ENCODE data around the gene PRKAR1B. TPM values are rescaled to one million over a fixed set of nuclear protein-coding genes. Genes with fewer than 3 reads are reported as not detected.

Gene PRKAR1B
- total RNA-seq, 1 donor from 2014 or later = 11.8 TPM

- peak overlapping the region; percentile 25 for H3K9ac ChIP-seq
- H3K27me3 ChIP-seq = no peaks in the 10 kb centered on the region
- peak; percentile 30 for DNase-seq (ENCODE audit: low spot score)
- H2AFZ ChIP-seq (replicated peaks) = no peak overlapping the region
- Mint-ChIP-seq H3K27ac (no peak overlapping the region), H3K9me3 (peaks cover 21% of the 10 kb centered on the region), H3K36me3 (peaks cover 43% of the 10 kb centered on the region), H3K27me3 (ENCODE audit: insufficient read depth, low read depth) (peaks cover 5% of the 10 kb centered on the region), H3K4me1 (peaks cover 19% of the 10 kb centered on the region), H3K4me3 (peak overlapping the region; percentile 90)
- no peak overlapping the region for H3K27ac ChIP-seq
- no peaks in the 10 kb centered on the region for H3F3A ChIP-seq (ENCODE audit: low read depth)
- no peaks in the 10 kb centered on the region for H3K9me3 ChIP-seq (ENCODE audit: low read depth)
- peaks cover 13% of the 10 kb centered on the region for H4K20me1 ChIP-seq (ENCODE audit: low read depth)
- H3K79me2 ChIP-seq (ENCODE audit: low read depth) = peaks cover 41% of the 10 kb centered on the region
- no peaks in the 10 kb centered on the region for H3K4me1 ChIP-seq
- H3K36me3 ChIP-seq = no peaks in the 10 kb centered on the region
- TF ChIP-seq EZH2phosphoT487 (IDR thresholded peaks at IDR 0.05) (no peak), EZH2 (IDR thresholded peaks at IDR 0.05) (no peak)
- peak overlapping the region; percentile 76 for H3K4me2 ChIP-seq
- peak overlapping the region; percentile 96 for H3K4me3 ChIP-seq
Measured at GRCh38 chr7:727806-728460, 852 bp upstream of the PRKAR1B start.

DNA sequence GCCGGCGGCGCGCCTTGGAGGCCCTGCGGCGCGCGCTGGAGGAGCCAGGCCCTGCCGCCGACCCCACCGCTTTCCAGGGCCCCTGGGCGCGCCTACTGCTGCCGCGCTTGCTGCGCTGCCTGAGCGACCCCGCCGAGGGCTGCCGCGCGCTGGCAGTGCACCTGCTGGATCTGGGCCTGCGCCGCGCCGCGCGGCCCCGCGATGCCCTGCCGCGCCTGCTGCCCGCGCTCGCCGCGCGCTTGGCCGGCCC lies 302 bp downstream of the PRKAR1B start:
- H3K79me2 ChIP-seq (ENCODE audit: low read depth) = peaks cover 31% of the 10 kb centered on the region
- no peaks in the 10 kb centered on the region for H3K36me3 ChIP-seq
- peak overlapping the region; percentile 96 for H3K4me3 ChIP-seq
- H2AFZ ChIP-seq (replicated peaks) = peak overlapping the region; percentile 90
- no peaks in the 10 kb centered on the region for H3K4me1 ChIP-seq
- H3K27ac ChIP-seq = no peak overlapping the region
- Mint-ChIP-seq H3K4me3 (no peak overlapping the region), H3K27me3 (ENCODE audit: insufficient read depth, low read depth) (peaks cover 5% of the 10 kb centered on the region), H3K27ac (no peak overlapping the region), H3K36me3 (peaks cover 40% of the 10 kb centered on the region), H3K9me3 (peaks cover 27% of the 10 kb centered on the region), H3K4me1 (peaks cover 19% of the 10 kb centered on the region)
- H3K27me3 ChIP-seq = no peaks in the 10 kb centered on the region
- H3K9me3 ChIP-seq (ENCODE audit: low read depth) = no peaks in the 10 kb centered on the region
- H3K9ac ChIP-seq = peak overlapping the region; percentile 37
- no peaks in the 10 kb centered on the region for H3F3A ChIP-seq (ENCODE audit: low read depth)
- peak overlapping the region; percentile 76 for H3K4me2 ChIP-seq
- peaks cover 13% of the 10 kb centered on the region for H4K20me1 ChIP-seq (ENCODE audit: low read depth)
- TF ChIP-seq EZH2 (IDR thresholded peaks at IDR 0.05) (no peak), EZH2phosphoT487 (IDR thresholded peaks at IDR 0.05) (no peak), CTCF (IDR thresholded peaks at IDR 0.05) (no peak)
- no peak for DNase-seq (ENCODE audit: low spot score)

- Histone ChIP-seq H3K27ac (no peak within 1 kb of the TSS), H3K9ac (peak within 1 kb of the TSS; percentile 37), H3K36me3 (no peaks in the 10 kb centered on the region), H3K79me2 (ENCODE audit: low read depth) (peaks cover 31% of the 10 kb centered on the region), H3K27me3 (no peaks in the 10 kb centered on the region), H3K9me3 (ENCODE audit: low read depth) (no peaks in the 10 kb centered on the region), H4K20me1 (ENCODE audit: low read depth) (peaks cover 13% of the 10 kb centered on the region), H3K4me2 (peak within 1 kb of the TSS; percentile 76), H3K4me1 (no peaks in the 10 kb centered on the region), H3F3A (ENCODE audit: low read depth) (no peaks in the 10 kb centered on the region), H2AFZ (replicated peaks) (peak within 1 kb of the TSS; percentile 90), H3K4me3 (peak within 1 kb of the TSS; percentile 96)
- Mint-ChIP-seq H3K4me1 (peaks cover 19% of the 10 kb centered on the region), H3K27me3 (ENCODE audit: insufficient read depth, low read depth) (peaks cover 5% of the 10 kb centered on the region), H3K27ac (no peak within 1 kb of the TSS), H3K36me3 (peaks cover 38% of the 10 kb centered on the region), H3K4me3 (peak within 1 kb of the TSS; percentile 90), H3K9me3 (peaks cover 30% of the 10 kb centered on the region)
- DNase-seq (ENCODE audit: low spot score) = peak; percentile 93
- TF ChIP-seq CTCF (IDR thresholded peaks at IDR 0.05) (no peak), EZH2phosphoT487 (IDR thresholded peaks at IDR 0.05) (no peak), EZH2 (IDR thresholded peaks at IDR 0.05) (no peak)
Measured at GRCh38 chr7:726084-726853, 812 bp downstream of the PRKAR1B start, which contains the start of gene DNAAF5. Gene DNAAF5, plus strand, starts transcription at chr7:726699. Its CDS starts 22 bp downstream, at chr7:726721.
